NB4 (cell line): Measurements from ENCODE around the gene JPH3.

ENCODE experiments used
- DNase-seq: peaks from one replicate; pipeline ENCODE4 v3.0.0; 2010; ENCODE audit warnings: low read depth
- H3K4me3 ChIP-seq: one replicate; pipeline ENCODE4 v1.5.1; 2011; ENCODE audit warnings: mild to moderate bottlenecking, low read depth, low read length, moderate library complexity
- CTCF ChIP-seq: IDR thresholded peaks from one replicate; pipeline ENCODE4 v1.5.1; 2012; ENCODE audit warnings: low read depth, low read length
- MYC ChIP-seq: IDR thresholded peaks from 2 replicates; pipeline ENCODE4 v1.6.1; 2011; ENCODE audit warnings: low read depth, low read length
- POLR2A ChIP-seq: IDR thresholded peaks from 2 replicates; pipeline ENCODE4 v1.6.1; 2011; ENCODE audit warnings: mild to moderate bottlenecking; ENCODE audit not compliant: insufficient read length; ENCODE audit errors: extremely low read depth
- TF ChIP-seq, protein P1 (sequence below): IDR thresholded peaks from 2 replicates; pipeline ENCODE4 v1.6.1; 2011; ENCODE audit warnings: low read depth, low read length

The JPH3 gene

GRCh38 chr16:87558682-87559081, 43.6 kb upstream of the JPH3 start:
- no peak overlapping the region for H3K4me3 ChIP-seq
- no peak for DNase-seq
- TF ChIP-seq MYC: no peak
- TF ChIP-seq CTCF: no peak

DNA sequence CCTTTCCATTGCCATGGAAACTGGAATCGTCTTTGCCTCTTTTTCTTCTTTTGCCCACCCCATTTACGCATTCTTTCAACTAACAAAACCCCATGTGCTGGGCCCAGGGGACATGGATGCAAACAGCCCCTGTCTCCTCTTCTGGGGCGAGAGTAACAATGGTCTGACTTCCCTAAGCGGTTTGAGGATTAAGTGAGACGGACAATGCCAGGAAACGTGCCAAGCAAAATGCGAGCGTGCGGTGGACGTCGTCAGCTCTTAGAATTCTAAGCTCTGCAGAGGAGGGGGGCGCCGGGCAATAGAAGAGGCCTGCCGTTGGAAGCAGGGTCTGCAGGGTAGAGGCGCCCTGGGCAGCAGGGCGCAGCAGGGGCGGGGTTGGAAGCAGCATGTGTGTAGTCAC, 42.4 kb upstream of the JPH3 start:
- H3K4me3 ChIP-seq: no peak overlapping the region
- no peak for DNase-seq
- TF ChIP-seq, protein P1, sequence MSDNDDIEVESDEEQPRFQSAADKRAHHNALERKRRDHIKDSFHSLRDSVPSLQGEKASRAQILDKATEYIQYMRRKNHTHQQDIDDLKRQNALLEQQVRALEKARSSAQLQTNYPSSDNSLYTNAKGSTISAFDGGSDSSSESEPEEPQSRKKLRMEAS: no peak
- TF ChIP-seq MYC: no peak
- TF ChIP-seq POLR2A: no peak

GRCh38 chr16:87560428-87561199, 41.7 kb upstream of the JPH3 start:
- H3K4me3 ChIP-seq: no peak overlapping the region
- TF ChIP-seq MYC (no peak), POLR2A (no peak), CTCF (no peak)
- TF ChIP-seq, protein P1: no peak
- DNase-seq: peak; percentile 59

DNA sequence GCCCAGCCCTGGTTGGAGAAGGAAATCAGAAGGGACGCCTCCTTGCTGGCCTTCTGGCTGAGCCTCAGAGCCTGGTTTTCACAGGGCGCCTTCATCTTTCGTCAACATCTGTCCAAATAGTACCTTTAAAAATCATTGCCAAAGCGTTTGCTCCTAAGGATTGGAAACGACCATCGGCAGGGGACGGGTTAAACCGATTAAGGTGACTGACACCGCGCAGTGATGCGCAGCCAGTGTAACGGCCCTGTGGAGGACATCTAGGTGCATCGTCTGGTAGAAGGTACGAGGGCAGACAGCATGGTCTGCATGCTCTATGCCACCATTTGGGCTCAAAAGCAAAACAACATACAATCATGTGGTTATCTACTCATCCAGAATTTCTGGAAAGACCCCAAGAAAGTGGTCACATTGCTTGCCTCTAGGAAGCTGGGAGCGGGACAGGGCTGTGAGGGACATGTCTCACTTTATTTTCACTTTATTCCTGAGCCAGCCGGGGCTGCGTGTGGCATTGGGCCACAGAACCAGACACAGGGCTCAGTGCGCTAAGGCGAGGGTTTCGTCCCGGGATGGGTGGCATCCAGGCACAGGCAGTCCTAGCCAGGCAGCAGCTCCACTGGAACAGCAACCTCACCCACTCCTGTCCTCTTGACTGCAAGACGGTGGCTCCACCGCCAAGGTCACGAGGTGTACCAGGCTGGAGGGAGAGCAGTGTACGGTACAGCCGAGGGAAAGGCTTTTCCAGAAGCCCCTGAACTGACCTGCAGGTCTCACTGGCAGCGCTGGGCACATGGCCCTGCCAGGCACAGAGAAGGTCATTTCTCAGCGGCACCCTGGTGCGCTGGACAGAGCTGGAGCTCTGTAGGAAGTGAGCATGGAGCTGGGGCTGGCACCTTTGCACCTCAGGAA, 40.9 kb upstream of the JPH3 start:
- DNase-seq: no peak
- TF ChIP-seq CTCF: no peak
- H3K4me3 ChIP-seq: no peak overlapping the region

- DNase-seq: no peak
Observed at GRCh38 chr16:87562201-87562600, 40.1 kb upstream of the JPH3 start.

DNA sequence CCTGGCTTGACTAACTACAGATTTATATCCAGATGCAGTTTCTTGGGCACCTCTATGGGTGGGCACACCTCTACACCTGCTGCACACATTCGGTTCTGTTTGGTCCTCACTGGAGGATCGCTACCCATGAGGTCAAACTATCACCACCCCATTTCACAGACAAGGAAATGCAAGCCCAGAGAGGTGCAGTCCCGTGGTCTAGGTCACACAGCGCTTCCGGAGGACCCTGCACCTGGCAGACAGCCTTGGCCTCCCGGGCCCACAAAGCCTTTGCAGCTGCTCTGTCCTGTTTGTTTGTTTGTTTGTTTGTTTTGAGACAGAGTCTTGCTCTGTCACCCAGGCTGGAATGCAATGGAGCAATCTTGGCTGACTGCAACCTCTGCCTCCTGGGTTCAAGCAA, 39.3 kb upstream of the JPH3 start:
- no peak for DNase-seq
- H3K4me3 ChIP-seq: no peak overlapping the region
- TF ChIP-seq CTCF (no peak), POLR2A (no peak)
- TF ChIP-seq, protein P1: no peak

More at GRCh38 chr16:87562201-87562600, 40.1 kb upstream of the JPH3 start:
- TF ChIP-seq, protein P1: no peak
- TF ChIP-seq MYC: no peak
- no peak overlapping the region for H3K4me3 ChIP-seq
